Sigmoid colon (tissue), 7 donors: ENCODE data around the gene COL1A1. TPM values are rescaled to one million over a fixed set of nuclear protein-coding genes. Genes with fewer than 3 reads are reported as not detected.

Source experiments
- DNase-seq: peaks from one replicate; pipeline ENCODE4 v3.0.0-alpha.2; 2019
- H3K27ac ChIP-seq, 4 donors: fragments of 200-600 bp; sonication (generic); one replicate each; pipeline ENCODE4 v1.5.1; 2016 to 2019; ENCODE audit warnings: mild to moderate bottlenecking in 1 of 4
- H3K27me3 ChIP-seq, 3 donors: fragments of 200-600 bp; sonication (generic); one replicate each; pipeline ENCODE4 v1.5.1; 2019; ENCODE audit warnings: mild to moderate bottlenecking in 1 of 3
- H3K36me3 ChIP-seq, 4 donors: fragments of 200-600 bp; sonication (generic); one replicate each; pipeline ENCODE4 v1.5.1; 2016 to 2019
- H3K4me1 ChIP-seq, 4 donors: fragments of 200-600 bp; sonication (generic); one replicate each; pipeline ENCODE4 v1.5.1; 2017 to 2019
- H3K4me3 ChIP-seq, 4 donors: fragments of 200-600 bp; sonication (generic); one replicate each; pipeline ENCODE4 v1.5.1; 2017 to 2019; ENCODE audit warnings: mild to moderate bottlenecking in 2 of 4, moderate library complexity in 1 of 4
- H3K9me3 ChIP-seq, 4 donors: fragments of 200-600 bp in 3 of 4; sonication (generic) in 3 of 4; one replicate each; pipeline versions ENCODE4 v1.5.1 to v1.6.1; 2013 to 2019
- CTCF ChIP-seq, 4 experiments: fragments of 450-650 bp in 3 of 4; fragments of 200-600 bp in 1 of 4; IDR thresholded peaks; one replicate each; pipeline ENCODE4 v1.5.1; 2016 to 2019; ENCODE audit warnings: antibody characterized with exemption in 4 of 4, mild to moderate bottlenecking in 3 of 4, moderate library complexity in 2 of 4
- EP300 ChIP-seq, 4 donors: sonication (generic); formaldehyde crosslinking; IDR thresholded peaks; one replicate each; pipeline ENCODE4 v1.6.1; 2017; ENCODE audit warnings: antibody characterized with exemption in 4 of 4
- POLR2A ChIP-seq, 2 donors: fragments of 450-650 bp; IDR thresholded peaks; one replicate each; pipeline ENCODE4 v1.6.1; 2016; ENCODE audit warnings: antibody characterized with exemption in 2 of 2, mild to moderate bottlenecking in 2 of 2, moderate library complexity in 2 of 2
- POLR2AphosphoS5 ChIP-seq, 4 donors: sonication (generic); formaldehyde crosslinking; IDR thresholded peaks; one replicate each; pipeline ENCODE4 v1.6.1; 2017; ENCODE audit warnings: antibody characterized with exemption in 4 of 4
- WGBS, 2 donors: extraction: QIAGEN DNeasy Blood & Tissue Kit; methylation state at CpG; one replicate each; pipeline ENCODE4 v1.1.7; 2013; 5-methylcytosine and 5-hydroxymethylcytosine counted together
- intact Hi-C: fragments of 100-400 bp; cut with DNase I; formaldehyde crosslinking; loops from one replicate; pipeline ENCODE4 v1.15.1; 2023
- polyA plus RNA-seq, 3 donors: library from polyadenylated mRNA; stranded (reverse); fragments of 200-250 nt; gene quantifications; one replicate each; pipeline ENCODE4 v1.2.3, GENCODE V29; 2013
- total RNA-seq, 4 donors: library from RNA; depleted of rRNA; stranded (reverse); fragments of >200 nt; gene quantifications; one replicate each; pipeline ENCODE4 v1.1.0, GENCODE V29; 2016
- donor health status: healthy with polysubstance abuse.
- donor health status: Bipolar disorder and iron deficiency.
- donor health status: healthy.

The COL1A1 gene
- total and polyA plus RNA-seq, 7 donors = 7.8 to 459 (median 49.2) TPM

- H3K27ac ChIP-seq = peak overlapping the region in 1 of 4 donors; percentile 45
- no peak for DNase-seq
- peaks cover 0 to 62% (median 57%) of the 10 kb centered on the region in 4 donors for H3K4me1 ChIP-seq
- H3K4me3 ChIP-seq = no peak overlapping the region
- TF ChIP-seq POLR2AphosphoS5 (IDR thresholded peaks at IDR 0.05) (no peak), CTCF (IDR thresholded peaks at IDR 0.05) (no peak), POLR2A (IDR thresholded peaks at IDR 0.05) (no peak), EP300 (IDR thresholded peaks at IDR 0.05) (no peak)
- H3K27me3 ChIP-seq = no peaks in the 10 kb centered on the region
- H3K9me3 ChIP-seq = no peaks in the 10 kb centered on the region
- peaks cover 0 to 19% (median 8%) of the 10 kb centered on the region in 4 donors for H3K36me3 ChIP-seq
- WGBS, 2 donors = 83 to 91% methylated on average over 10 of the region's 10 CpGs
- intact Hi-C loops = no loop called here
These were observed 30.6 kb downstream of the COL1A1 start for GRCh38 chr17:50170662-50171370.

GRCh38 chr17:50169881-50170459 lies 31.5 kb downstream of the COL1A1 start:
- H3K27ac ChIP-seq = peak overlapping the region in 2 of 4 donors; percentile 43 to 45
- peaks cover 0 to 19% (median 8%) of the 10 kb centered on the region in 4 donors for H3K36me3 ChIP-seq
- no peak for DNase-seq
- H3K27me3 ChIP-seq = no peaks in the 10 kb centered on the region
- TF ChIP-seq CTCF (IDR thresholded peaks at IDR 0.05) (no peak), POLR2A (IDR thresholded peaks at IDR 0.05) (no peak)
- no peaks in the 10 kb centered on the region for H3K9me3 ChIP-seq
- intact Hi-C loops = loop anchor here (2.0 kb wide), 2 partner anchors 29 to 127 kb away; no protein-coding TSS in a partner anchor
- H3K4me3 ChIP-seq = no peak overlapping the region
- H3K4me1 ChIP-seq = peaks cover 2 to 62% (median 57%) of the 10 kb centered on the region in 4 donors
- WGBS, 2 donors = 68 to 88% methylated on average over 9 of the region's 9 CpGs

DNA sequence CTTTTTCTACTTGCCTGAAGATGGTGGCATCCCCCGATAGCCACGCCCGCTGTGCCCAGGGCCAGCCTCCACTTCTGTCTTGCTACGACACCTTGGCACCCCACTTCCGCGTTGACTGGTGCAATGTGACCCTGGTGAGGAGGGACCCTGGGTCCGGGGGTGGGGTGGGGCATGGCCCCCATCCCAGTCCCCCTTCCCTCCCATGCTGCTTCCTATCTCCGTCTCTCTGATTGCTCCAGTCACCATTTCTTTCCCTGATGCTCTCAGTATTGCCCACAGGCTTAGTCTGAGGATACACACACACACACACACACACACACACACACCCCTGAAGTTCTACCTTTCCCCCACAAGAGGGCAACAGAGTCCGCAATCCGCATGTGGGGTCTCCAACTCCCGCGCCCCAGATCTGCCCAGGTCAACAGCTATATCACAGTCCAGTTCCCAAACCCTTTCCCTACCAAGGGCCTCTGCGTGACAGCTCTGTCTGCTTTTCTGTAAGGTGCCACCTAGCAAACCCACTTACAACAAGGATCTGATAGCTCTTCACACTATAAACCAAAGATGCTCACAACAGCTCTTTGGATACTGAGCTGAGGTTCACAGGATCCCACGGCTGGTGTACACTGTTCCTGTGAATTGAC lies 32.2 kb downstream of the COL1A1 start:
- Histone ChIP-seq H3K9me3 (no peaks in the 10 kb centered on the region), H3K27ac (peak overlapping the region in 3 of 4 donors; percentile 42 to 53 (median 43)), H3K4me3 (no peak overlapping the region), H3K27me3 (no peaks in the 10 kb centered on the region), H3K36me3 (peaks cover 0 to 19% (median 8%) of the 10 kb centered on the region in 4 donors), H3K4me1 (peaks cover 2 to 67% (median 60%) of the 10 kb centered on the region in 4 donors)
- 21 to 38% methylated on average over 14 of the region's 14 CpGs for WGBS, 2 donors
- intact Hi-C loops = loop anchor here (2.0 kb wide), 2 partner anchors 30 to 128 kb away; no protein-coding TSS in a partner anchor
- TF ChIP-seq EP300 (IDR thresholded peaks at IDR 0.05) (no peak), CTCF (IDR thresholded peaks at IDR 0.05) (peak; percentile 78 to 100 (median 98)), POLR2A (IDR thresholded peaks at IDR 0.05) (no peak), POLR2AphosphoS5 (IDR thresholded peaks at IDR 0.05) (no peak)
- no peak for DNase-seq

DNA sequence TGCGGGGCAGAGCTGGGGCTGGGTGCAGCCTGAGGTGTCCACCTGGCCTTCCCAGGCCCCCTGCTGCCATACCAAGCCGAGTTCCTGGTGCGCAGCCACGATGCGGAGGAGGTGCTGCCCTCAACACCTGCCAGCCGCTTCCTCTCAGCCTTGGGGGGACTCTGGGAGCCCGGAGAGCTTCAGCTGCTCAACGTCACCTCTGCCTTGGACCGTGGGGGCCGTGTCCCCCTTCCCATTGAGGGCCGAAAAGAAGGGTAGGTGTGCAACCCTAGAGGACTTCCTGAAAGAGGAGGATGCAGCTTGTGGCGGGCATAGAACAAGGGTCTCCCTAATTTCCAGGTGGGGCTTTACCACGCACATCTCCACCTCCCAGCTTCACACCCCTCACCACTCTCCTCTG lies 33.1 kb downstream of the COL1A1 start:
- 75 to 77% methylated on average over 13 of the region's 13 CpGs for WGBS, 2 donors
- Histone ChIP-seq H3K27me3 (no peaks in the 10 kb centered on the region), H3K9me3 (no peaks in the 10 kb centered on the region), H3K36me3 (peaks cover 0 to 19% (median 8%) of the 10 kb centered on the region in 4 donors), H3K4me3 (no peak overlapping the region), H3K4me1 (peaks cover 2 to 63% (median 53%) of the 10 kb centered on the region in 4 donors), H3K27ac (peak overlapping the region in 1 of 4 donors; percentile 94)
- intact Hi-C loops = loop anchor here (2.0 kb wide), 2 partner anchors 30 to 128 kb away; no protein-coding TSS in a partner anchor
- no peak for TF ChIP-seq POLR2A (IDR thresholded peaks at IDR 0.05)
- no peak for TF ChIP-seq CTCF (IDR thresholded peaks at IDR 0.05)
- no peak for DNase-seq
